Measurements from ENCODE around the gene PSEN1. TPM values are rescaled to one million over a fixed set of nuclear protein-coding genes. Genes with fewer than 3 reads are reported as not detected.

The PSEN1 gene
- total RNA-seq, 4 donors from 2014 or later: 39.6 to 77.6 (median 47.4) TPM

- H3K4me3 ChIP-seq: no peak overlapping the region
- DNase-seq (ENCODE audit: low spot score in 2 of 2): no peak
- peak overlapping the region in 1 of 4 donors; percentile 9 for H3K27ac ChIP-seq
- H3K36me3 ChIP-seq: peaks cover 4 to 91% (median 9%) of the 10 kb centered on the region in 3 donors
- peaks cover 0 to 14% (median 0%) of the 10 kb centered on the region in 4 donors for H3K4me1 ChIP-seq
- TF ChIP-seq EP300 (IDR thresholded peaks at IDR 0.05) (no peak), POLR2A (IDR thresholded peaks at IDR 0.05) (no peak), CTCF (IDR thresholded peaks at IDR 0.05) (no peak)
- 55 to 71% methylated on average over 2 of the region's 2 CpGs for WGBS, 2 donors
- no peaks in the 10 kb centered on the region for H3K9me3 ChIP-seq
- no peaks in the 10 kb centered on the region for H3K27me3 ChIP-seq
Observed at GRCh38 chr14:73209953-73210352, 73.6 kb downstream of the PSEN1 start.

DNA sequence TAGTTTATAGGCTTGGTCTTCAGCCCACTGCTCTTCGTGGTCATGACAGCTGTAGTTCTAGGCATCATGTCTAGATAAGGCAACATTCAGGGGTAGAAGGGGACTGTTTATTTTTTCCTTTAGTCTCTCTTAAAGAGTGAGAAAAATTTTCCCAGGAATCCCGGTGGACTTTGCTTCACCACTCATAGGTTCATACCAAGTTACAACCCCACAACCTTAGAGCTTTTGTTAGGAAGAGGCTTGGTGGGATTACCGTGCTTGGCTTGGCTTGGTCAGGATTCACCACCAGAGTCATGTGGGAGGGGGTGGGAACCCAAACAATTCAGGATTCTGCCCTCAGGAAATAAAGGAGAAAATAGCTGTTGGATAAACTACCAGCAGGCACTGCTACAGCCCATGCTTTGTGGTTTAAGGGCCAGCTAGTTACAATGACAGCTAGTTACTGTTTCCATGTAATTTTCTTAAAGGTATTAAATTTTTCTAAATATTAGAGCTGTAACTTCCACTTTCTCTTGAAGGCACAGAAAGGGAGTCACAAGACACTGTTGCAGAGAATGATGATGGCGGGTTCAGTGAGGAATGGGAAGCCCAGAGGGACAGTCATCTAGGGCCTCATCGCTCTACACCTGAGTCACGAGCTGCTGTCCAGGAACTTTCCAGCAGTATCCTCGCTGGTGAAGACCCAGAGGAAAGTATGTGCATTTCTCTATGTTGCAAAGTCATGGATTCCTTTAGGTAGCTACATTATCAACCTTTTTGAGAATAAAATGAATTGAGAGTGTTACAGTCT, 75.1 kb downstream of the PSEN1 start:
- TF ChIP-seq CTCF (IDR thresholded peaks at IDR 0.05) (no peak), POLR2A (IDR thresholded peaks at IDR 0.05) (no peak), EP300 (IDR thresholded peaks at IDR 0.05) (no peak)

GRCh38 chr14:73216030-73216429, 79.7 kb downstream of the PSEN1 start:
- no peaks in the 10 kb centered on the region for H3K4me1 ChIP-seq
- TF ChIP-seq EP300 (IDR thresholded peaks at IDR 0.05) (no peak), POLR2A (IDR thresholded peaks at IDR 0.05) (no peak), CTCF (IDR thresholded peaks at IDR 0.05) (no peak)
- 90 to 92% methylated on average over 2 of the region's 2 CpGs for WGBS, 2 donors

More for the DNA sequence above, 75.1 kb downstream of the PSEN1 start:
- no peak for DNase-seq (ENCODE audit: low spot score in 2 of 2)
- 87 to 88% methylated on average over 7 of the region's 7 CpGs for WGBS, 2 donors
- no peaks in the 10 kb centered on the region for H3K9me3 ChIP-seq
- H3K36me3 ChIP-seq: peaks cover 4 to 91% (median 9%) of the 10 kb centered on the region in 3 donors
- no peaks in the 10 kb centered on the region for H3K27me3 ChIP-seq
- no peak overlapping the region for H3K4me3 ChIP-seq
- H3K4me1 ChIP-seq: peaks cover 0 to 14% (median 0%) of the 10 kb centered on the region in 4 donors
- peak overlapping the region in 1 of 4 donors; percentile 8 for H3K27ac ChIP-seq

DNA sequence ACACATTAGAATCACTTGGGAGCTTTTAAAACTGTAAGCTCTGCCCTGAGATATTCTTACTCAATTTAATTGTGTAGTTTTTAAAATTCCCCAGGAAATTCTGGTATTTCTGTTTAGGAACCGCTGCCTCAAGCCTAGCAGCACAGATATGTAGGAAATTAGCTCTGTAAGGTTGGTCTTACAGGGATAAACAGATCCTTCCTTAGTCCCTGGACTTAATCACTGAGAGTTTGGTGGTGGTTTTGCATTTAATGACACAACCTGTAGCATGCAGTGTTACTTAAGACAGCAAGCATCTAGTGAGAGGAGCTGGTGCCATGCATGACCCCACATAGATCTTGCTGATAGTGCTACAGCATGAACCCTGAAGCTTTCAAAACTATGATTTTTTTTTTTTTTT, 81.1 kb downstream of the PSEN1 start:
- TF ChIP-seq CTCF (IDR thresholded peaks at IDR 0.05) (no peak), POLR2A (IDR thresholded peaks at IDR 0.05) (no peak), EP300 (IDR thresholded peaks at IDR 0.05) (no peak)
- H3K4me3 ChIP-seq: no peak overlapping the region
- DNase-seq (ENCODE audit: low spot score in 2 of 2): no peak
- H3K4me1 ChIP-seq: peaks cover 0 to 9% (median 0%) of the 10 kb centered on the region in 4 donors
- WGBS, 2 donors: 72 to 89% methylated on average over 1 of the region's 1 CpG
- no peaks in the 10 kb centered on the region for H3K9me3 ChIP-seq
- peak overlapping the region in 1 of 4 donors; percentile 67 for H3K27ac ChIP-seq
- peaks cover 0 to 76% (median 14%) of the 10 kb centered on the region in 3 donors for H3K36me3 ChIP-seq
- no peaks in the 10 kb centered on the region for H3K27me3 ChIP-seq

More at GRCh38 chr14:73216030-73216429, 79.7 kb downstream of the PSEN1 start:
- H3K27ac ChIP-seq: no peak overlapping the region
- no peak overlapping the region for H3K4me3 ChIP-seq
- no peak for DNase-seq (ENCODE audit: low spot score in 2 of 2)
- peaks cover 0 to 83% (median 14%) of the 10 kb centered on the region in 3 donors for H3K36me3 ChIP-seq
- no peaks in the 10 kb centered on the region for H3K27me3 ChIP-seq
- no peaks in the 10 kb centered on the region for H3K9me3 ChIP-seq

- TF ChIP-seq EP300 (IDR thresholded peaks at IDR 0.05): no peak
- TF ChIP-seq POLR2A (IDR thresholded peaks at IDR 0.05): no peak
- TF ChIP-seq CTCF (IDR thresholded peaks at IDR 0.05): no peak
- H3K4me3 ChIP-seq: no peak overlapping the region
- no peaks in the 10 kb centered on the region for H3K27me3 ChIP-seq
- peaks cover 0 to 50% (median 14%) of the 10 kb centered on the region in 3 donors for H3K36me3 ChIP-seq
- WGBS, 2 donors: 70 to 84% methylated on average over 4 of the region's 4 CpGs
- H3K9me3 ChIP-seq: no peaks in the 10 kb centered on the region
- H3K27ac ChIP-seq: no peak overlapping the region
- DNase-seq (ENCODE audit: low spot score in 2 of 2): no peak
- H3K4me1 ChIP-seq: peaks cover 0 to 33% (median 3%) of the 10 kb centered on the region in 4 donors
Observed at GRCh38 chr14:73220061-73220460, 83.8 kb downstream of the PSEN1 start.

All from tibial nerve (tissue), 4 donors.